HG03280 (cell line): ENCODE results near the gene SLC49A4.

Experiments
- ATAC-seq: cut with Tn5 transposase; IDR thresholded peaks from one replicate; pipeline ENCODE4 v1.9.1; 2021; ENCODE audit warnings: mild to moderate bottlenecking, moderate library complexity; ENCODE audit not compliant: unreplicated experiment

SLC49A4 gene

GRCh38 chr3:122927726-122928125 lies 132.9 kb downstream of the SLC49A4 start:
- ATAC-seq, result no peak

DNA sequence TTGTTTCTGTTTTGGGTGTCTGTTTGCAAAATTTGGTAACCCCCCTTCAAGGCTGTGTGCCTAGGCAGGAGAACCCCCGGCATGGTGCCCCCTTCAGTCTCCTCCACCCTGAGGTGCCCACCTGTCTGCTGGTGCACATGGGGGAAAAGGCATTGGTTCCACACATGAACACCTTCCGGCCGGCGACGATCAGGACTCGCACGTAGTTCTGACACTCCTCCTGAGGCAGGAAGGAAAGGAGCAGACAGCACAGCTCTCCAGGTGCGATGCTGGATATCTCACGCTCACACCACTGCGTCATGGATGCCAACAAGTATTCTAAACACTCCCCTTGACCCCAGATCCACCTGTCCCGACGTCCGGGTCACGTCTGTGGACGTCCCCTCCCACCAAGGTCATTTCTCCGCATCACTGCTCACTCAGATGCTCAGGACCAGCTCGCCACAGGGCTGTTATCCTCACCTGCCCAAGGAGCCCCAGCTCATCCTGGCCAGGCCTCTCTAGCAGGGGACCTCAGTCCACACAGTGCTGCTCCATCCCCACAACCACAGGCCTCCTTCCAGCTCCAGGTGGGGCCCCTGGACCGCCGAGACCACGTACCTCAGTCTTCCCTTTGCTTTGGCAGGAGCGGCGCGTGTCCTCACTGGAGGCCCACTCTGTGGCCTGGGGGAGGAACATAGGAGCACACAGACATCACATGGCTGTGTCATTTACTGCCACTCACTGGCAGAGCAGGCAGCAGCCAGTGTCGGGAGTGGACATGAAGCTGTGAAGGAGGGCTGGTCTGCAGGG lies 133.7 kb downstream of the SLC49A4 start:
- ATAC-seq, result no peak

- ATAC-seq, result no peak
These were observed 134.6 kb downstream of the SLC49A4 start for GRCh38 chr3:122929188-122930062.

DNA sequence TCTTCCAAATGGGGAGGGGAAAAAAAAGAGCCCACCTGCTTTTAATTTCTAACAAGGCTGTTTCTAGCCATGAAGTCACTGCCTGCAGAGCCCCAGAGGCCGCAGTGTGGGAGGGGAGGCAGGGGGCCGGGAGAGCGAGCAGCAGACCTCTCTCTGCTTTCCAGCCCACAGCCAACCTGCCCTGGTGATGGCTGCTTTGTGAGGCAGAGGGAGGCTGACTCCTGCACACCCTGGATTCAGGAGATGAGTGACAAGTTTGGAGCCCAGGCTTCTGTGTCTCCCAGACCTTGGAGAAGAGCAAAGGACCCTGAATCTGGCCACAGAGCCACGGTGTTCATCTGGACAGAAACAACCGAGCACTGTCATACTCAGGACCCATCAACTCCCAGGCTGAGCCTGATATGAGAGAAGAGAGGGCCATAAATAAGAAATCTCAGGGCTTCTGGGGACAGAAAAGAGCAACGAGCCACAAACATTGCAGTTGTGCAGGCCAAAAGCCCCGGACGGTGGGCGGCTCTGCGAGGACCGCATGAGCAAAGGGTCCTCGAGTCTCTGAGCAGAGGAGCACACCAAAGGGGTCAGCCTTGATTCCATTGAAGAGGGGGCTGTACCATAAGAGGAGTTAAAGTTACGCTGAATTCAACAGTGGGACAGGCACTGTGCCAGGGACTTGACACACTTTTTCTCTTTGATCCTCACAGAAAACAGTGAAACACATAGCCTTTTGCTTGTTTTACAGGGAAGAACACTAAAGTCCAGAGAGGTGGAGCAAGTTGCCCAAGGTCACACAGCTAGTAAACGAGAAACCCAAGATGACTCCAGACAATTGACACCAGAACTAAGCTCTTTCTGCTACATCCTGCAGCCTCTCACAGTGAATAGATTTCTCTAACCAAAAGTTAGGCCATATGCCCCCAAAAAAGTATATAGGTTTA lies 135.5 kb downstream of the SLC49A4 start:
- no peak for ATAC-seq
